Thoracic aorta (tissue), 2 donors: ENCODE measurements around the gene CCDC134. TPM values are rescaled to one million over a fixed set of nuclear protein-coding genes. Genes with fewer than 3 reads are reported as not detected.

Experiments used
- ATAC-seq: fragments of 150-250 bp; one replicate; pipeline ENCODE4 v1.8.0; 2017; ENCODE audit warnings: low read depth; ENCODE audit not compliant: insufficient number of reproducible peaks, low FRiP score
- DNase-seq: peaks from one replicate; pipeline ENCODE4 v3.0.0-alpha.2; 2020; ENCODE audit warnings: low spot score
- H3K27ac ChIP-seq, 2 donors: fragments of 200-600 bp; sonication (generic); 1 replicate in 1 of 2; 2 replicates in 1 of 2; pipeline ENCODE4 v1.5.1; 2016; ENCODE audit warnings: mild to moderate bottlenecking in 2 of 2, moderate library complexity in 2 of 2
- H3K27me3 ChIP-seq: fragments of 200-600 bp; sonication (generic); replicated peaks from 2 replicates; pipeline ENCODE4 v1.6.0; 2016; ENCODE audit warnings: mild to moderate bottlenecking; ENCODE audit not compliant: insufficient read depth
- H3K36me3 ChIP-seq: fragments of 200-600 bp; sonication (generic); one replicate; pipeline ENCODE4 v1.5.1; 2016
- H3K4me1 ChIP-seq, 2 donors: fragments of 200-600 bp; sonication (generic); 1 replicate in 1 of 2; 2 replicates in 1 of 2; pipeline versions ENCODE4 v1.5.1 to v1.6.0; 2016; ENCODE audit warnings: low read depth in 2 of 2, mild to moderate bottlenecking in 1 of 2; ENCODE audit not compliant: control insufficient read depth in 1 of 2
- H3K4me3 ChIP-seq: fragments of 200-600 bp; sonication (generic); 2 replicates; pipeline ENCODE4 v1.5.1; 2016; ENCODE audit warnings: mild to moderate bottlenecking
- H3K9me3 ChIP-seq: fragments of 200-600 bp; sonication (generic); 2 replicates; pipeline ENCODE4 v1.5.1; 2016
- CTCF ChIP-seq: fragments of 200-600 bp; sonication (generic); IDR thresholded peaks from one replicate; pipeline ENCODE4 v1.5.1; 2019; ENCODE audit warnings: antibody characterized with exemption
- total RNA-seq, 2 donors: library from RNA; depleted of rRNA; stranded (reverse); fragments of >200 nt; gene quantifications; one replicate each; pipeline versions ENCODE4 v1.1.0 to v1.2.3, GENCODE V29; 2016

Gene CCDC134
- total RNA-seq, 2 donors from 2014 or later = 1.6 to 5.3 TPM

DNA sequence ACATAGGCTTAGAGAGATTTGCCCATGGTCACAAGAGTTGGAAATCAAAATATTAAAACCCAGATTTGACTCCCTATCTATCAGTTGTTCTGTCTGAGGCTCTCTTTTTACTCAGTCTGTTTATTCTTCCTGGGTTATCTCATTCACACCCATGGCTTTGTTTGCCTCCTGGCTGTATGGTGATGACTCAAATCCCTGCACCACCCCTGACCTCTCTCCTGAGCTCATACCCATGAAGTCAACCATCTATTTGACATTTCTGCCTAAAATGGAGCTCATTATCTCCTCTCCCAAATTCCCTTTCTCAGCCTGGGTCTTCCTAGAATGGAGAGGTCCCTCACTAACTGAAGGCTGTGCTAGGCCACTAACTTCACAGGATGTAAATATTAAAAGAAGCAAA lies 27.8 kb upstream of the CCDC134 start:
- Histone ChIP-seq H3K27me3 (no peaks in the 10 kb centered on the region), H3K27ac (no peak overlapping the region), H3K9me3 (no peaks in the 10 kb centered on the region), H3K4me1 (no peaks in the 10 kb centered on the region), H3K36me3 (no peaks in the 10 kb centered on the region), H3K4me3 (no peak overlapping the region)
- DNase-seq (no peak), ATAC-seq (no peak)
- TF ChIP-seq CTCF = no peak

DNA sequence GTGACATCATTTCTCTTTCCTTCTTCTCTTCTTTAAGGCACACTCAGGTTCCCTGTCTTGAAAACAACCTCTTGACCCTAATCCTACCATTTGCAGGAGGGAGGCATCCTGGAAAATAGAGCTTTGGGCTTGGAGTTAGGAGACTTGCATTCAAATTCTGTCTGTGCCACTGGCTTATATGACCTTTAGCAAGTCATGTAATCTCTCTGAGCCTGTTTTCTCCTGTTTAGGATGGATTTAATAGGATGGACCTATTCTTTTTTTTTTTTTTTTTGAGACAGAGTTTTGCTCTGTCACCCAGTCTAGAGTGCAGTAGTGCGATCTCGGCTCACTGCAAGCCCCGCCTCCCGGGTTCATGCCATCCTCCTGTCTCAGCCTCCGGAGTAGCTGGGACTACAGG lies 25.1 kb upstream of the CCDC134 start:
- no peaks in the 10 kb centered on the region for H3K36me3 ChIP-seq
- ATAC-seq (no peak), DNase-seq (no peak)
- no peak overlapping the region for H3K4me3 ChIP-seq
- H3K4me1 ChIP-seq = no peaks in the 10 kb centered on the region
- H3K27me3 ChIP-seq = no peaks in the 10 kb centered on the region
- TF ChIP-seq CTCF = no peak
- H3K9me3 ChIP-seq = no peaks in the 10 kb centered on the region
- no peak overlapping the region for H3K27ac ChIP-seq

GRCh38 chr22:41775976-41776375 lies 24.5 kb upstream of the CCDC134 start:
- no peaks in the 10 kb centered on the region for H3K9me3 ChIP-seq
- no peak for TF ChIP-seq CTCF

DNA sequence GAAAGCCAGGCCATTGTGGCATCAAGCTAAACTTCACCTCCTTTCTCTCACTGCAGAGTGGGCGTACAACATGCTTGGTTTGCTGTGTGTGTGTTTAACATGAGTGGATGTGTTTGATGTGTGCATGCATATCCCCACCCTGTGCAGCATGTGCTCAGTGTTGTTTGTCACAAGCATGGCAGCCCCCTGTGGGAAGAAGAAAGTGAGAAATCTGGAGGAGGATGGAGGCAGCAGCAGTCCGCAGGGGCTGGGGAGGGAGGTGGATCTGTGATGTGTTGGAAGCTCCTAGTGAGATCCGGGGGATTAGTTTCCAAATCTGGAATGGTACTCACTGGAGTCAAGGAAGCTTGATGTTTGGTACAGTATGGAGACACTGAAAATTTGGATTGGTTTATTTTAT lies 24.1 kb upstream of the CCDC134 start:
- H3K4me1 ChIP-seq = no peaks in the 10 kb centered on the region
- TF ChIP-seq CTCF = no peak
- no peaks in the 10 kb centered on the region for H3K27me3 ChIP-seq
- ATAC-seq = no peak
- H3K27ac ChIP-seq = no peak overlapping the region
- H3K36me3 ChIP-seq = no peaks in the 10 kb centered on the region
- DNase-seq = no peak
- H3K4me3 ChIP-seq = no peak overlapping the region
- H3K9me3 ChIP-seq = no peaks in the 10 kb centered on the region

More at GRCh38 chr22:41775976-41776375, 24.5 kb upstream of the CCDC134 start:
- Histone ChIP-seq H3K4me3 (no peak overlapping the region), H3K27me3 (no peaks in the 10 kb centered on the region), H3K36me3 (no peaks in the 10 kb centered on the region), H3K27ac (no peak overlapping the region), H3K4me1 (no peaks in the 10 kb centered on the region)
- ATAC-seq (no peak), DNase-seq (no peak)

- DNase-seq (no peak), ATAC-seq (no peak)
- Histone ChIP-seq H3K9me3 (no peaks in the 10 kb centered on the region), H3K27me3 (no peaks in the 10 kb centered on the region), H3K27ac (no peak overlapping the region), H3K4me3 (no peak overlapping the region), H3K36me3 (no peaks in the 10 kb centered on the region), H3K4me1 (no peaks in the 10 kb centered on the region)
- no peak for TF ChIP-seq CTCF
These were observed 22.6 kb upstream of the CCDC134 start for GRCh38 chr22:41777749-41778425.
